K562 (cell line): ENCODE measurements around the gene KIF1A.

Experiments
- CTCF ChIP-seq, 3 experiments: IDR thresholded peaks in 2 of 3; conservative IDR thresholded peaks in 1 of 3; 2 replicates each; pipeline ENCODE4 v1.5.1; 2011 to 2012; ENCODE audit warnings: low read length in 3 of 3, mild to moderate bottlenecking in 3 of 3, control low read depth in 2 of 3, improper control_type of control experiment in 1 of 3, inconsistent platforms in 1 of 3, low read depth in 1 of 3, mixed read lengths in 1 of 3, moderate library complexity in 1 of 3; ENCODE audit not compliant: insufficient read depth in 2 of 3
- EZH2 ChIP-seq: IDR thresholded peaks from 2 replicates; pipeline ENCODE4 v1.6.1; 2012; ENCODE audit warnings: low read depth, mild to moderate bottlenecking, inconsistent platforms, low read length, borderline replicate concordance
- NR1H2 ChIP-seq: sonication (generic); formaldehyde crosslinking; IDR thresholded peaks from 2 replicates; pipeline ENCODE4 v1.4.0; 2020; ENCODE audit warnings: mild to moderate bottlenecking, missing genetic modification reagents
- ZBTB1 ChIP-seq: sonication (generic); formaldehyde crosslinking; IDR thresholded peaks from 2 replicates; pipeline ENCODE4 v1.8.1; 2023; ENCODE audit warnings: missing genetic modification reagents, low read depth, mild to moderate bottlenecking, borderline replicate concordance
- ZC3H4 ChIP-seq: sonication (generic); formaldehyde crosslinking; IDR thresholded peaks from 2 replicates; pipeline ENCODE4 v1.9.0; 2021; ENCODE audit warnings: missing genetic modification reagents, borderline replicate concordance
- ZNF57 ChIP-seq: fragments of 450-650 bp; formaldehyde crosslinking; IDR thresholded peaks from 2 replicates; pipeline ENCODE4 v1.4.0; 2020; ENCODE audit warnings: mild to moderate bottlenecking, moderate library complexity
- TF ChIP-seq, protein P1 (sequence below): fragments of 450-650 bp; formaldehyde crosslinking; IDR thresholded peaks from 2 replicates; pipeline ENCODE4 v1.4.0; 2022; ENCODE audit warnings: missing genetic modification characterization

DNA sequence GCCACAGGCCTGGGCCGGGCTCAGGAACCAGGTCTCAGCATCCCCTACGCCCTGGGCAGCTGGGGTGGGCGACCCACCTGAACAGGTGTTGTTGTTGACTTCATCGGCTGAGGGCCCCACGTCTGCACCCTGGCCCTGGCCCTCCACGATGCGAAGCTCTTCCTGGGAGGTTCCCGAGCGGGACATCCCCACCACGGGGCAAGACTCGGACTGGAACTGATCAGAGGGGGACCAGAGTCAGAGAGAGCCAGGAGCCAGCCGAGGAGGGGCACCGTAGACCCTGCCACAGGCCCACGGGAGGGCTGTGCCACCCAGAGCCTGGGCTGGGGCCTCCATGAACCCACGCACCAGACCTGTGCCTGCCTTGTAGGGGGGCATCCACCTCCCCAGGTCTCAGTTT, 74.1 kb downstream of the KIF1A start:
- no peak for TF ChIP-seq CTCF (IDR thresholded peaks at IDR 0.05 in 2 of 3, conservative IDR thresholded peaks at IDR 0.05 in 1 of 3; ENCODE audit: insufficient read depth in 2 of 3, low read depth in 1 of 3, low read length in 3 of 3)
- TF ChIP-seq NR1H2: no peak
- TF ChIP-seq ZC3H4 (CRISPR knock-in tag): no peak
- TF ChIP-seq ZBTB1 (CRISPR knock-in tag): no peak
- TF ChIP-seq, protein P1, sequence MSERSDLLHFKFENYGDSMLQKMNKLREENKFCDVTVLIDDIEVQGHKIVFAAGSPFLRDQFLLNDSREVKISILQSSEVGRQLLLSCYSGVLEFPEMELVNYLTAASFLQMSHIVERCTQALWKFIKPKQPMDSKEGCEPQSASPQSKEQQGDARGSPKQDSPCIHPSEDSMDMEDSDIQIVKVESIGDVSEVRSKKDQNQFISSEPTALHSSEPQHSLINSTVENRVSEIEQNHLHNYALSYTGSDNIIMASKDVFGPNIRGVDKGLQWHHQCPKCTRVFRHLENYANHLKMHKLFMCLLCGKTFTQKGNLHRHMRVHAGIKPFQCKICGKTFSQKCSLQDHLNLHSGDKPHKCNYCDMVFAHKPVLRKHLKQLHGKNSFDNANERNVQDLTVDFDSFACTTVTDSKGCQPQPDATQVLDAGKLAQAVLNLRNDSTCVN (CRISPR knock-in tag): no peak
- TF ChIP-seq ZNF57 (CRISPR knock-in tag): no peak
- TF ChIP-seq EZH2: no peak
